HepG2 (cell line): ENCODE data around the gene PCSK5. TPM values are rescaled to one million over a fixed set of nuclear protein-coding genes. Genes with fewer than 3 reads are reported as not detected.

Source experiments
- CENPX ChIP-seq: sonication (generic); formaldehyde crosslinking; IDR thresholded peaks from 2 replicates; pipeline ENCODE4 v1.9.0; 2021; ENCODE audit warnings: mild to moderate bottlenecking, missing genetic modification reagents, moderate library complexity
- GLI4 ChIP-seq: sonication (generic); formaldehyde crosslinking; IDR thresholded peaks from 2 replicates; pipeline ENCODE4 v1.5.1; 2020; ENCODE audit warnings: missing genetic modification reagents, mild to moderate bottlenecking, moderate library complexity, borderline replicate concordance
- GTF3A ChIP-seq: sonication (generic); formaldehyde crosslinking; conservative IDR thresholded peaks from 2 replicates; pipeline ENCODE4 v1.4.0; 2020; ENCODE audit warnings: mild to moderate bottlenecking, missing genetic modification reagents
- HHEX ChIP-seq: IDR thresholded peaks from 2 replicates; pipeline ENCODE4 v1.6.1; 2016; ENCODE audit warnings: control low read depth
- HINFP ChIP-seq: sonication (generic); formaldehyde crosslinking; IDR thresholded peaks from 2 replicates; pipeline ENCODE4 v1.4.0; 2020; ENCODE audit warnings: low read depth, mild to moderate bottlenecking, missing genetic modification reagents
- ISX ChIP-seq: sonication (generic); formaldehyde crosslinking; conservative IDR thresholded peaks from 2 replicates; pipeline ENCODE4 v1.5.0; 2020; ENCODE audit warnings: missing genetic modification reagents
- JUN ChIP-seq: sonication (generic); formaldehyde crosslinking; IDR thresholded peaks from 2 replicates; pipeline ENCODE4 v1.4.0; 2020; ENCODE audit warnings: mild to moderate bottlenecking, missing genetic modification reagents
- JUNB ChIP-seq: sonication (generic); formaldehyde crosslinking; IDR thresholded peaks from 2 replicates; pipeline ENCODE4 v1.8.0; 2022; ENCODE audit warnings: missing genetic modification reagents, mild to moderate bottlenecking, borderline replicate concordance
- NONO ChIP-seq, 2 experiments: fragments of 450-650 bp in 1 of 2; sonication (generic) in 1 of 2; formaldehyde crosslinking in 1 of 2; IDR thresholded peaks in 1 of 2; conservative IDR thresholded peaks in 1 of 2; 2 replicates each; pipeline versions ENCODE4 v1.6.1 to v1.8.0; 2017 to 2022; ENCODE audit warnings: mild to moderate bottlenecking in 1 of 2, missing genetic modification reagents in 1 of 2, moderate library complexity in 1 of 2
- RBM22 ChIP-seq: fragments of 200-400 bp; formaldehyde crosslinking; optimal IDR thresholded peaks from 2 replicates; pipeline ENCODE3; 2017; ENCODE audit warnings: mild to moderate bottlenecking, low read length, moderate library complexity
- RBM39 ChIP-seq: fragments of 200-400 bp; formaldehyde crosslinking; IDR thresholded peaks from one replicate; pipeline ENCODE4 v1.6.1; 2018; ENCODE audit warnings: antibody characterized with exemption, mild to moderate bottlenecking, low read depth, low read length; ENCODE audit not compliant: poor library complexity, severe bottlenecking
- TFDP2 ChIP-seq: sonication (generic); formaldehyde crosslinking; IDR thresholded peaks from 2 replicates; pipeline ENCODE4 v1.4.0; 2020; ENCODE audit warnings: missing genetic modification reagents
- U2AF2 ChIP-seq: fragments of 200-400 bp; formaldehyde crosslinking; IDR thresholded peaks from 2 replicates; pipeline ENCODE4 v1.6.1; 2017; ENCODE audit warnings: low read depth, mild to moderate bottlenecking, low read length
- ZBTB20 ChIP-seq: sonication (generic); formaldehyde crosslinking; IDR thresholded peaks from 2 replicates; pipeline ENCODE4 v1.8.1; 2023; ENCODE audit warnings: missing genetic modification reagents, low read depth, mild to moderate bottlenecking, borderline replicate concordance
- ZC3H4 ChIP-seq: sonication (generic); formaldehyde crosslinking; IDR thresholded peaks from 2 replicates; pipeline ENCODE4 v1.4.0; 2020; ENCODE audit warnings: missing genetic modification reagents, borderline replicate concordance
- ZNF3 ChIP-seq: IDR thresholded peaks from 2 replicates; pipeline ENCODE4 v1.7.0; 2017; ENCODE audit warnings: inconsistent platforms
- ZNF839 ChIP-seq: sonication (generic); formaldehyde crosslinking; IDR thresholded peaks from 2 replicates; pipeline ENCODE4 v1.4.0; 2020; ENCODE audit warnings: missing genetic modification reagents, mild to moderate bottlenecking, borderline replicate concordance
- polyA plus RNA-seq, 8 experiments: library from polyadenylated mRNA; depleted of rRNA in 3 of 8; stranded (reverse) in 7 of 8; unstranded in 1 of 8; fragments of >200 nt; fragmentation: Illumina TruSeq in 4 of 8; extraction: Trizol in 4 of 8; gene quantifications; 2 replicates each; pipeline versions ENCODE4 v1.2.1 to v1.2.3, GENCODE V29; 2011 to 2016; ENCODE audit warnings: low read depth in 4 of 8, missing spikeins in 1 of 8, mixed read lengths in 1 of 8; ENCODE audit not compliant: insufficient read depth in 1 of 8
- total RNA-seq, 5 experiments: library from RNA; depleted of rRNA; stranded (reverse); fragments of >200 nt; fragmentation: Illumina TruSeq; extraction: Trizol; gene quantifications; 2 replicates each; pipeline ENCODE4 v1.2.3, GENCODE V29; 2016; ENCODE audit warnings: low read depth in 1 of 5
- TF ChIP-seq, protein P1 (sequence below): sonication (generic); formaldehyde crosslinking; IDR thresholded peaks from 2 replicates; pipeline ENCODE4 v1.4.0; 2020; ENCODE audit warnings: missing genetic modification reagents
- TF ChIP-seq, protein P2 (sequence below): IDR thresholded peaks from 2 replicates; pipeline ENCODE4 v1.6.1; 2012; ENCODE audit warnings: low read length, improper control_type of control experiment
- TF ChIP-seq, protein P3 (sequence below): sonication (generic); formaldehyde crosslinking; conservative IDR thresholded peaks from 2 replicates; pipeline ENCODE4 v1.4.0; 2020; ENCODE audit warnings: missing genetic modification reagents

Gene PCSK5
- total and polyA plus RNA-seq, 2 of the 13 experiments (the other 11 are each of a cell fraction or from before 2014, with no cell fraction given): 0.55 to 0.66 TPM

GRCh38 chr9:76394195-76394959, 503.9 kb downstream of the PCSK5 start, which contains the start of gene RFK (continued):
- no peak for TF ChIP-seq CENPX (CRISPR knock-in tag)
- TF ChIP-seq, protein P1, sequence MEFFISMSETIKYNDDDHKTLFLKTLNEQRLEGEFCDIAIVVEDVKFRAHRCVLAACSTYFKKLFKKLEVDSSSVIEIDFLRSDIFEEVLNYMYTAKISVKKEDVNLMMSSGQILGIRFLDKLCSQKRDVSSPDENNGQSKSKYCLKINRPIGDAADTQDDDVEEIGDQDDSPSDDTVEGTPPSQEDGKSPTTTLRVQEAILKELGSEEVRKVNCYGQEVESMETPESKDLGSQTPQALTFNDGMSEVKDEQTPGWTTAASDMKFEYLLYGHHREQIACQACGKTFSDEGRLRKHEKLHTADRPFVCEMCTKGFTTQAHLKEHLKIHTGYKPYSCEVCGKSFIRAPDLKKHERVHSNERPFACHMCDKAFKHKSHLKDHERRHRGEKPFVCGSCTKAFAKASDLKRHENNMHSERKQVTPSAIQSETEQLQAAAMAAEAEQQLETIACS (CRISPR knock-in tag): no peak
- TF ChIP-seq U2AF2: no peak
- TF ChIP-seq ZNF3 (CRISPR knock-in tag): no peak
- no peak for TF ChIP-seq JUN
- peak; percentile 77 for TF ChIP-seq TFDP2 (CRISPR knock-in tag)
- TF ChIP-seq ZC3H4 (CRISPR knock-in tag): no peak
- TF ChIP-seq NONO (IDR thresholded peaks at IDR 0.05): no peak
- peak; percentile 98 for TF ChIP-seq NONO (CRISPR knock-in tag; conservative IDR thresholded peaks at IDR 0.05)
- TF ChIP-seq, protein P2, sequence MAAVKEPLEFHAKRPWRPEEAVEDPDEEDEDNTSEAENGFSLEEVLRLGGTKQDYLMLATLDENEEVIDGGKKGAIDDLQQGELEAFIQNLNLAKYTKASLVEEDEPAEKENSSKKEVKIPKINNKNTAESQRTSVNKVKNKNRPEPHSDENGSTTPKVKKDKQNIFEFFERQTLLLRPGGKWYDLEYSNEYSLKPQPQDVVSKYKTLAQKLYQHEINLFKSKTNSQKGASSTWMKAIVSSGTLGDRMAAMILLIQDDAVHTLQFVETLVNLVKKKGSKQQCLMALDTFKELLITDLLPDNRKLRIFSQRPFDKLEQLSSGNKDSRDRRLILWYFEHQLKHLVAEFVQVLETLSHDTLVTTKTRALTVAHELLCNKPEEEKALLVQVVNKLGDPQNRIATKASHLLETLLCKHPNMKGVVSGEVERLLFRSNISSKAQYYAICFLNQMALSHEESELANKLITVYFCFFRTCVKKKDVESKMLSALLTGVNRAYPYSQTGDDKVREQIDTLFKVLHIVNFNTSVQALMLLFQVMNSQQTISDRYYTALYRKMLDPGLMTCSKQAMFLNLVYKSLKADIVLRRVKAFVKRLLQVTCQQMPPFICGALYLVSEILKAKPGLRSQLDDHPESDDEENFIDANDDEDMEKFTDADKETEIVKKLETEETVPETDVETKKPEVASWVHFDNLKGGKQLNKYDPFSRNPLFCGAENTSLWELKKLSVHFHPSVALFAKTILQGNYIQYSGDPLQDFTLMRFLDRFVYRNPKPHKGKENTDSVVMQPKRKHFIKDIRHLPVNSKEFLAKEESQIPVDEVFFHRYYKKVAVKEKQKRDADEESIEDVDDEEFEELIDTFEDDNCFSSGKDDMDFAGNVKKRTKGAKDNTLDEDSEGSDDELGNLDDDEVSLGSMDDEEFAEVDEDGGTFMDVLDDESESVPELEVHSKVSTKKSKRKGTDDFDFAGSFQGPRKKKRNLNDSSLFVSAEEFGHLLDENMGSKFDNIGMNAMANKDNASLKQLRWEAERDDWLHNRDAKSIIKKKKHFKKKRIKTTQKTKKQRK: no peak
- no peak for TF ChIP-seq JUNB
- TF ChIP-seq GLI4 (CRISPR knock-in tag): peak; percentile 91; the same call in 1 of the 2 replicates
- TF ChIP-seq, protein P3, sequence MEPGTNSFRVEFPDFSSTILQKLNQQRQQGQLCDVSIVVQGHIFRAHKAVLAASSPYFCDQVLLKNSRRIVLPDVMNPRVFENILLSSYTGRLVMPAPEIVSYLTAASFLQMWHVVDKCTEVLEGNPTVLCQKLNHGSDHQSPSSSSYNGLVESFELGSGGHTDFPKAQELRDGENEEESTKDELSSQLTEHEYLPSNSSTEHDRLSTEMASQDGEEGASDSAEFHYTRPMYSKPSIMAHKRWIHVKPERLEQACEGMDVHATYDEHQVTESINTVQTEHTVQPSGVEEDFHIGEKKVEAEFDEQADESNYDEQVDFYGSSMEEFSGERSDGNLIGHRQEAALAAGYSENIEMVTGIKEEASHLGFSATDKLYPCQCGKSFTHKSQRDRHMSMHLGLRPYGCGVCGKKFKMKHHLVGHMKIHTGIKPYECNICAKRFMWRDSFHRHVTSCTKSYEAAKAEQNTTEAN (CRISPR knock-in tag): 0 out of 2 replicates have a peak, but pooled peaks have one; percentile 49
- 0 out of 2 replicates have a peak, but pooled peaks have one; percentile 30 for TF ChIP-seq HINFP
- TF ChIP-seq ISX (CRISPR knock-in tag): 0 out of 2 replicates have a peak, but pooled peaks have one; percentile 59
- peak; percentile 61 for TF ChIP-seq RBM39
- TF ChIP-seq GTF3A: peak; percentile 93; the same call in 1 of the 2 replicates
- no peak for TF ChIP-seq ZNF839 (CRISPR knock-in tag)
- TF ChIP-seq HHEX (CRISPR knock-in tag): no peak
- TF ChIP-seq ZBTB20 (CRISPR knock-in tag): 0 out of 2 replicates have a peak, but pooled peaks have one; percentile 10
- no peak for TF ChIP-seq RBM22
